DOHH2 (cell line): ENCODE data around the gene R3HDM4.
A peak's percentile ranks its signal among the peaks of the same experiment; 100 is the strongest.

ENCODE experiments used
- H3F3A ChIP-seq: fragments of 200-600 bp; sonication (generic), shearing (Covaris generic); 2 replicates; pipeline ENCODE4 v1.6.0; 2016; ENCODE audit warnings: antibody characterized with exemption, mild to moderate bottlenecking; ENCODE audit not compliant: control insufficient read depth, insufficient read depth
- H3K27ac ChIP-seq: fragments of 200-600 bp; sonication (generic); 2 replicates; pipeline ENCODE4 v1.5.1; 2014; ENCODE audit warnings: low read depth, mild to moderate bottlenecking, low read length, moderate library complexity
- H3K27me3 ChIP-seq: fragments of 200-600 bp; sonication (generic); 2 replicates; pipeline ENCODE4 v1.6.1; 2014; ENCODE audit warnings: mild to moderate bottlenecking, low read length, mixed read lengths; ENCODE audit not compliant: control insufficient read depth
- H3K36me3 ChIP-seq: fragments of 200-600 bp; sonication (generic); 2 replicates; pipeline ENCODE4 v1.6.1; 2014; ENCODE audit warnings: mild to moderate bottlenecking, low read length, moderate library complexity, mixed read lengths; ENCODE audit not compliant: control insufficient read depth
- H3K4me1 ChIP-seq: fragments of 200-600 bp; sonication (generic); 2 replicates; pipeline ENCODE4 v1.6.1; 2014; ENCODE audit warnings: mild to moderate bottlenecking, low read length, mixed read lengths; ENCODE audit not compliant: control insufficient read depth
- H3K4me2 ChIP-seq: fragments of 200-600 bp; sonication (generic); 2 replicates; pipeline ENCODE4 v1.6.0; 2014; ENCODE audit warnings: mild to moderate bottlenecking, low read length, moderate library complexity
- H3K4me3 ChIP-seq: fragments of 200-600 bp; sonication (generic); 2 replicates; pipeline ENCODE4 v1.5.1; 2014; ENCODE audit warnings: mild to moderate bottlenecking, low read length, mixed read lengths
- H3K79me2 ChIP-seq: fragments of 200-600 bp; sonication (generic); 2 replicates; pipeline ENCODE4 v1.6.1; 2014; ENCODE audit warnings: mild to moderate bottlenecking, low read length, mixed read lengths; ENCODE audit not compliant: control insufficient read depth
- H3K9me2 ChIP-seq: fragments of 200-600 bp; sonication (generic); replicated peaks from 2 replicates; pipeline ENCODE4 v1.6.1; 2014; ENCODE audit warnings: mild to moderate bottlenecking, low read length, mixed read lengths; ENCODE audit not compliant: control insufficient read depth
- H3K9me3 ChIP-seq: fragments of 200-600 bp; sonication (generic); 2 replicates; pipeline ENCODE4 v1.6.1; 2014; ENCODE audit warnings: antibody characterized with exemption, low read length, mixed read lengths; ENCODE audit not compliant: control insufficient read depth, insufficient read depth
- H4K20me1 ChIP-seq: fragments of 200-600 bp; sonication (generic); 2 replicates; pipeline ENCODE4 v1.6.0; 2014; ENCODE audit warnings: low read depth, mild to moderate bottlenecking, antibody characterized with exemption, low read length, moderate library complexity; ENCODE audit not compliant: control insufficient read depth, insufficient read depth
- CTCF ChIP-seq: fragments of 200-600 bp; sonication (generic); IDR thresholded peaks from one replicate; pipeline ENCODE4 v1.5.1; 2014; ENCODE audit warnings: antibody characterized with exemption, mild to moderate bottlenecking, low read depth, low read length; ENCODE audit not compliant: poor library complexity, severe bottlenecking
- EZH2phosphoT487 ChIP-seq: fragments of 200-600 bp; sonication (generic); IDR thresholded peaks from 2 replicates; pipeline ENCODE4 v1.6.1; 2017; ENCODE audit warnings: borderline replicate concordance, mild to moderate bottlenecking, antibody characterized with exemption, low read length, moderate library complexity, mixed read lengths

The R3HDM4 gene

DNA sequence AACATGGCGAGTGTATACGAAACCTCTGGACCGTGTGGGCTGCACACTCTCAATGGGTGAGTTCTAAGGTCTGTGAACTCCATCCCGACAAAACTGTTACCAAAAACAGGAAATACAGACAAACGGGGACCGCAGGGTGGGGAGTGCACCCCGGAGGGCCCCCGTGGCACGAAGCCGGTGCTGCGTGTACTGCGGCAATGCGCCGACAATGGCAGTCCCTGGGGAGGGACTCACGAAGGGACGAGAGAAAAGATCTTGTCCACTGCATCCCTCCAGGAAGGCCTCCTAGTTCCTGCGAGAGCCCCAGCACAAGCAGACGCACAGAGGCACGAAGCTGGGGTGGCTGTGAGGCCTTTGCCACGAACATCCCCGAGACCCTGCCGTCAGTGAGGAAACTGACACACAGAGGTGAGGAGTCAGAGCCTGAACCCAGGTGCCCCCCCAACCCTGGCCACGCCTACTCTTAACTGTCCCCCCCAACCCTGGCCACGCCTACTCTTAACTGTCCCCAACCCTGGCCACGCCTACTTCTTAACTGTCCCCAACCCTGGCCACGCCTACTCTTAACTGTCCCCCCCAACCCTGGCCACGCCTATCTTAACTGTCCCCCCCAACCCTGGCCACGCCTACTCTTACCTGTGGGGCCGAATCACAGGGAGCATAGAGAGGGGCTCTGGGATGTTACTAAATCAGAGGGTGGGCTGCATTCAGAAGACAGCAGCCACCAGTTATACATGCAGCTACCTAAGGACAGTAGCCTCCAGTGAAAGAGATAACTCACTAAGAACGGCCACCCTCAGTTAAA lies 24.2 kb downstream of the R3HDM4 start:
- Histone ChIP-seq H4K20me1 (no peaks in the 10 kb centered on the region), H3K9me2 (no peaks in the 10 kb centered on the region), H3K4me3 (no peak overlapping the region), H3K4me1 (peaks cover 18% of the 10 kb centered on the region), H3F3A (no peaks in the 10 kb centered on the region), H3K79me2 (peaks cover 12% of the 10 kb centered on the region), H3K9me3 (no peaks in the 10 kb centered on the region), H3K27ac (no peak overlapping the region), H3K27me3 (no peaks in the 10 kb centered on the region), H3K36me3 (peaks cover 13% of the 10 kb centered on the region), H3K4me2 (peak overlapping the region; percentile 16; the same call in 1 of the 2 replicates)
- TF ChIP-seq EZH2phosphoT487 (no peak), CTCF (no peak)

GRCh38 chr19:887599-887998 lies 25.4 kb downstream of the R3HDM4 start:
- Histone ChIP-seq H3K9me3 (no peaks in the 10 kb centered on the region), H3K27me3 (no peaks in the 10 kb centered on the region), H3K79me2 (peaks cover 12% of the 10 kb centered on the region), H3K4me1 (peaks cover 12% of the 10 kb centered on the region), H3K36me3 (peaks cover 13% of the 10 kb centered on the region), H3K4me3 (no peak overlapping the region), H3F3A (no peaks in the 10 kb centered on the region), H4K20me1 (no peaks in the 10 kb centered on the region), H3K27ac (no peak overlapping the region), H3K9me2 (no peaks in the 10 kb centered on the region), H3K4me2 (no peak overlapping the region)
- TF ChIP-seq CTCF (no peak), EZH2phosphoT487 (no peak)

- no peak overlapping the region for H3K27ac ChIP-seq
- H4K20me1 ChIP-seq = no peaks in the 10 kb centered on the region
- no peaks in the 10 kb centered on the region for H3K9me2 ChIP-seq
- H3K27me3 ChIP-seq = no peaks in the 10 kb centered on the region
- peaks cover 9% of the 10 kb centered on the region for H3K4me1 ChIP-seq
- H3F3A ChIP-seq = no peaks in the 10 kb centered on the region
- H3K79me2 ChIP-seq = peaks cover 8% of the 10 kb centered on the region
- H3K36me3 ChIP-seq = peaks cover 13% of the 10 kb centered on the region
- no peak overlapping the region for H3K4me3 ChIP-seq
- no peaks in the 10 kb centered on the region for H3K9me3 ChIP-seq
- no peak overlapping the region for H3K4me2 ChIP-seq
- no peak for TF ChIP-seq CTCF
- no peak for TF ChIP-seq EZH2phosphoT487
These were observed 25.9 kb downstream of the R3HDM4 start for GRCh38 chr19:887072-887471.
